HG02571 (cell line): Measurements from ENCODE around the gene RNF114.

Experiments used
- ATAC-seq: cut with Tn5 transposase; IDR thresholded peaks from one replicate; pipeline ENCODE4 v1.9.1; 2021; ENCODE audit warnings: mild to moderate bottlenecking, moderate library complexity; ENCODE audit not compliant: unreplicated experiment

RNF114 gene

DNA sequence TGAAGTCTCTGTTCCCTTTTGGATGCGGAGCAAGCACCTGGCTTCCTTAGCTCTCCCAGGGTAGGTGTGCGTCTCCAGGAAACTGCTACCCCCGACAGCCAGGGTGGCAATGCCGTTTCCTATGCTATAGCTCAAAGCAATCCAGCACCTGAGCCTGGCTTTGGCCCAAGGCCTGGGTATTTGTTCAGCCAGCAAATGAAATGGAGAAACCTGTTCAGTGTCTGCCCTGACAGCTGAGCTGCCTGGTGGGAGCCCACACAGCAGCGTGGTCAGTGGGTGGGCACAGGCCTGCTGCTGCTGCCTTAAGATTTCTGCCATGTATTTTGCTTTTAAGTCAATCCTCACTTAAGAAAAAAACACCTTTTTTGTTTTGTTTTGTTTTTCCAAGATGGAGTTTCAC is 34.6 kb upstream of the RNF114 start:
- ATAC-seq, result no peak

DNA sequence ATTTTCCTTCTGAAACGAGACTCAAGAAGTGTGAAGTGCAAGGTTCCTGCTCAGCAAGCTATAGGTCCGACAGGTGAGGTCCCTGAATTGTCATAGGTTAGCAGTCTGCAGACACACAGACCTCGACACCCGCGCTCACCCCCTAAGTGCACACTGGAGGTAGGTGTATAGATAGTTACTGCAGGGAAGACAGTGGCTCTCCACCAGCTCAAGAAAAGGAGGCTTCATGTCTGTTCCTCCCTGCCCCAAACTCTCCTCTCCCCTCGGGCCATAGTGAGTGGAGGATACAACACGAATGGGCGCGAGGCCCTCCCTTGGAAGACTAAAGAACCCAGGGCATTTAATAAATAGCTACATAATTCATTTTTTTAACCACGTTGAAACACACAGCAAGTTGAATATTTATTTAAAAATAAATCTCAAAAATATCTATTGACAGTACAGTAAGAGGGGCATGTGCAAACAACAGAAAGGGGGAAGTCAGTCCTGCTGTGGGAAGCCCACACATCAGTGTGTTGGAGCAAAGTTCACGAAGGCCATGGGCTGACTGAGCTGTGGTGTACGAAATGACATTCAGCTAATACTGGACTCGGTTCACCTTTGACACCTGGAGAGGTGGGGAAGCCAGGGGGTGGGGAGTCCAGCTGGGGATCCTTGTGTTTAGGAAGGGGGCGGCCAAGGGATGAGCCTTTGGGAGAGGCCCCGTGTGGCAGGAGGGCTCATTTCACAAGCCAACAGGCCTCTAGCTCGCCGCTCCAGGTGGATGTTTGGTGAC is 31.6 kb upstream of the RNF114 start:
- no peak for ATAC-seq

DNA sequence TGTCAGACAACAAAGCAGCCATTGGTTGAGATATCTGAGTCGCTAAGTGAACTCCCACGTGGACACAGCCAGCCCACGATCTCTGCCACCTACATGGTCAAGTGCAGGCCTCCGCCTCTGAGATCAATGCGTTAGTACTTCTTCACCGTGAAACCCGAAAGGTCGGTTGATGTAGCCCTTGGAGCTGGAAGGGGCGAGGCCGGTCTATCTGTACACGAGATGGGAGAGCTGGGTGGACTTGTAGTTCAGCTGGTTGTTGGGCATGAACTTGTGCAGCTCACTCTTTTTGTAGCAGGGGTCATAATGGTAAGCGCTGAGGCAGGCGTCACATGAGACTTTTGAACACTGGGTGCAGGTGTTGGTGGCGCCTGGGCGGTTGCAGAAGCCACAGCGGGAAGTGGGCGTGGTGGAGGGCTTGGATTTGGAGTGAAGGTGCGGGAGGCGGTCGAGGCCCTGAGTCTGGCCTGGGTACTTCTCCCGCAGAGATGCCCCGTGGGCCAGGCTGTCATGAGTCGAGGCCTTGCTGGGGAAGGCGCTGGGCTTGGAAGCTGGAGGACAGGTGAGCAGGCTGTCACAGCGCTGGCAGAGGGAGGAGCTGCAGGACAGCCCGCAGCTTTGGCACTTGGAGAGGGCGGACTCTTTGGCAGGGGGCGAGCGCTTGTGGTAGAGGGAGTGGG is 30.6 kb upstream of the RNF114 start:
- ATAC-seq, result no peak

DNA sequence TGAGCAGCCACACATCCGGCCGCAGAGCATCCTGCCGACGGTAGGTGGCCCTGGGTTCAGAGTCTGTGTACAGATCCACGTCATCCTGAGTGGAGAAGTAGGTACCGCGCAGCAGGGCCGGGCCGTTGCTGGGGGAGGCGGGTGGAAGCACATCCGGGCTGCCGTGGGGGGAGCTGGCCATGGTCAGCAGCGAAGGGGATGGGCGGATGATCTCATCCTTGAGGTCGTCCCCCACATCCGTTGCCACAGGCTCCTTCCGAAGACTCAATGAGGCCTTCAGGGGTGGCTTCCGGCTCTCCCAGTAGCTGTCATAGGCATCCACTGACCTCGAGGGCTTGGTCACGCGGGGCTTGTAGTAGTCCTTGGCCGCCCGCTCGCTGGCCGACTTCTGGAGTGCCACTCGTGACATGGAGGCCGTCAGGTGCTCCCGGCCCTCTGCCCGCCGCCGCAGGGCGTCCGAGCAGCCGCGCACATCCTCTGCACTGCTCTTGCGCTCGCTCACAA is 30.0 kb upstream of the RNF114 start:
- ATAC-seq, result no peak

DNA sequence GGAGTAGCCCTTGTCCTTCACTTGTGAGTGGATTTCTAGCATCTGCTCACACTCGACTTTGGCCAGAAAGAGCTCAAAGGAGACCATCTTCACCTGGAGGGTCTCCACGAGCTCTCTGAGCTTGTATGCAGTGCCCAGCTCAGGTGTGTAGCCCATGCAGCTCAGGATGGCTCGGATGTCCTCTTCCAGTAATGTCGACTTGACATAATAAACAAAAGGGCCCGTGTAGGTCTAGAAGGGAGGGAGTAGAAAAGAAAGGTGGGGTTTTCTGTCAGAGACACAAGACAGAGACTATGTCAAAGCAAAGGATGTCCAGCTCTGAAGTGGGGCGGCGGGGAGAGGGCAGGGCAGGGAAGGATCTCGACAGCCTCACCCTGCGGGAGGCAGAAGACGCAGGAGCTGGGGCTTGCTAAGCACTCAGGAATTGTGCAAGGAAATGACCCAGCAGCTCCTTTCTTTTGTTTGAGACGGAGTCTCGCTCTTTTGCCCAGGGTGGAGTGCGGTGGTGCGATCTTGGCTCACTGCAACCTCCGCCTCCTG is 29.5 kb upstream of the RNF114 start:
- ATAC-seq, result no peak

DNA sequence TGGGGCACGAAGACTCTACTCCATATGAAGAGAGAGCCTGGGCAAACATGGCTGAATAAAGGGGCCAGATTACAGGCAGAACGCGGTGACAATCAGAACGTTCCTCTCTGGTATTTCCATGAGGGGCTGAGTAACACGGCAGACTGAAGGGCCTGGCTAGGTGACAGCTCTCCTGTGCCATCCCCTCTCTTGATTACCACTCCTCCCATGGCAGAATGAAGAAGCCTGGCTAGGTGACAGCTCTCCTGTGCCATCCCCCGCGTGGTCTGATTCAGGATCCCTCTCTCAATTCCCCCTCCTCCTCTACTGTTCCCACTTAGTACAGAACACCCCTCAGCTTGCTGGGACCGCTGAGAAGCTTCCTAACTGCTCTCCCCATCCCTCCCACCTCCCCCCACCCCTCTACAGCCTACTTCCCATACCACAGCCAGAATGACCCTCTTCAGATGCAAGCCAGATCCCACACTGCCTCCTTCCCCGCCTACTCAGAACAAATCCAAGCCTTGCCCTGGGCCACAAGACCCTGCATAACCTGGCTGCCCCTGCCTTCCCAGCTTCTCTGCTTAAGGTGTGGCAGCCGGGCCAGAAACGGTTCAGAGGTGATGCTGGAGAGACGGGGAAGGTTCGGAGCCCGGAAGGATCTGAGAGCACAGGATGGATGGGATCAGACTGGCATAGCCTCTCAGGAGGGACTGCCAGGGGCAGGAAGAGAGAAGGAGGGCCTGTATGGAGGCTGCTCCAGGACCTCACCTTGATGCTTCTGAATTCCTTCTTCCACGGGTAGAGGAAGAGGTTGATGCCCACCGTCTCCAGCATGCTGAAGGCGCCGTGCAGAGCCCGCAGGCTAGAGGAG is 28.6 kb upstream of the RNF114 start:
- ATAC-seq, result no peak

DNA sequence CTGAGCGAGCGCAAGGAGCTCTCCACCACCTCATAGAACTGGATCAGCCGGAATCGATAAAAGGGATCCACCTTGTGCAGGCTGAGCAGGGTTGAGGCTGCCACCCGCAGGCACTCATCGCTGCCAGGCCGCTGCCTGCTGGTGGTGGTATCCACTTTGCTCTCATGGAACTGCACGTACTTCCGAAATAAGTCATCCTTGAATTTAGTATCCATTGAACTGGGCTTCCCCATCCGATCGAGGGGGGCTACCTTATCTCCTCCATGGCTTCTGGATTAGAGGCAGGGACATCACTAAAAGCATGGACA is 28.0 kb upstream of the RNF114 start:
- ATAC-seq, result no peak

DNA sequence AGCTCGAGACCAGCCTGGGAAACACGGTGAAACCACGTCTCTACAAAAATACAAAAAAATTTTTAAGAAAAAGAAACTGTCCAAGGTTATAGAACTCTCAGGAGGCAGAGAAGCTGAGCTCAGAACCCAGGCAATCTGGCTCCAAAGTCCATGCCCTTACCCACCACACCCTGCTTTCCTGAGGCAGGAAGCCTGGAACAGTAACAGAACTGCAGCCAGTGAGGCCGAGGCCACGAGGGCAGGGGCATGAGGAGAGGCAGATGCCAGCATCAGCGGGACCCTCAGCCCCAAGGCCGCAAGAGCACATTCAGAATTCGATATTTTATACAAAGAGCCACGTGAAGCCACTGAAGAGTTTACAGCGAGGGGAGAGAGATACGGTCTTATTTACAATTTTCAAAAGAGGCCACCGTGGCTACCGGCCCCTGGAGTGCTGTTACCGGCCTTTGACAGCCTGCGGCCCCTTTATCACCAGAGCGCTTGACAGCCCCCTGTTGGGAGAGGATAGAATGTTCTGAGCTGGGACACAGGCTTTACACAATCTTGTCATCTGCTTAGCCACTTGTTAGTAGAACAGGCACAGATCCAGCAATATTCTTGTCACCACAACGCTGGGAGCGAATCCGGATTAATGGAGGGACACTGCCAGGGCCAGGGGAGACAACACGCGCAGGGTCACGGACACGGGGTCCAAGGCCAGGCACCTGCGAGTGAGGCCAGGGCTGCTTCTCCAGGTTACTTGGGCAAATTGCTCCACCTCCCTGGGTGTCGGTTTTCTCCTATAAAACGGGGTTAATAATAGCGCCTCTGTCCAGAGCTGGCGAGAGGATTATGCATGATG is 26.5 kb upstream of the RNF114 start:
- ATAC-seq, result no peak

DNA sequence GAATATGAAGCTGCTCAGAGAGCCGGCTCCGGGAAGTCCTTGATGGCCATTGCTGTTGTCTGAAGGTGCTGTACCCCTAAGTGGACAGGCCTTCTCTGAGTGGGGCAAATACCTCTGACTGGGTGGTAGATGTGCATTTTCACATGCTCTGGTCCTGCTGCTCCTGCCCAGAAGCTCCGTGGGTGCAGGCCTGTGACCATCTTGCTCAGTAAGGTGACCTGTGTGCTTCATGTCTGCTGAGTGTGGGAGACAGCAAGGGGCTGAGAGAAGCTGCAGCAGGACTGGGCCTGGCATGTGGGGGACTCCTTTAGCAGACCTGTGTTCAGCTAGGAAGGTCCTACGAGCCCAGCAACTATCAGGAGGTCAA is 25.9 kb upstream of the RNF114 start:
- ATAC-seq, result no peak

DNA sequence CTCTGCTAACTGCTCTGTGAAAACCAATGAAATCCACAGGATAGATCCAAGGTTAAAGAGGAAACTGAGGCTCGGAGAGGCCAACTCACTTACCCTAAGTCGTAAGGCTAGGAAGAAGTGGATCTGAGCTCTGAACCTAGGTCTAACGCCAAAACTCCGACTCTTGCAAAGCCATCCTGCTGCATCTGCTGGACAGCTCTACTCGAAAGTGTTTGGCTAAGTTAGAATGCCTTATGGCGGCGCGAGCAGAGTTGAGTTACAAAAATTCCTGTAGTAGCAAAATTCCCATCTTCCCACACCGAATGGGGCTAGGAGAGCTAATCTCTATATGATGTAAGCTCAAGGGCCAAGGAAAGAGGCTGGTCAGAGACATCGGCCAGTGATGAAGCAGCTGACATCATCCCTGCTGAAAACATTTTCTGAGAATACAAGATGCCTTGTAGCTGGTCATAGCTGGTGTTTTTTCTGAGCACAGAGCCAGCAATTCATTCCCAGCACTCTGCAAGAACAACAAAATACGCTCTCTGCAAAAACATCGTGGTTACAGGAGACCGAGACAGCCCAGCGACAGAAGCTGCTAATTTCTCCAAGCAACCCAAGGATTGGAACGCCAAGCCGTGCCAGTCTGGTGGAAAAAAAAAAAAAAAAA is 22.7 kb upstream of the RNF114 start:
- ATAC-seq, result no peak

DNA sequence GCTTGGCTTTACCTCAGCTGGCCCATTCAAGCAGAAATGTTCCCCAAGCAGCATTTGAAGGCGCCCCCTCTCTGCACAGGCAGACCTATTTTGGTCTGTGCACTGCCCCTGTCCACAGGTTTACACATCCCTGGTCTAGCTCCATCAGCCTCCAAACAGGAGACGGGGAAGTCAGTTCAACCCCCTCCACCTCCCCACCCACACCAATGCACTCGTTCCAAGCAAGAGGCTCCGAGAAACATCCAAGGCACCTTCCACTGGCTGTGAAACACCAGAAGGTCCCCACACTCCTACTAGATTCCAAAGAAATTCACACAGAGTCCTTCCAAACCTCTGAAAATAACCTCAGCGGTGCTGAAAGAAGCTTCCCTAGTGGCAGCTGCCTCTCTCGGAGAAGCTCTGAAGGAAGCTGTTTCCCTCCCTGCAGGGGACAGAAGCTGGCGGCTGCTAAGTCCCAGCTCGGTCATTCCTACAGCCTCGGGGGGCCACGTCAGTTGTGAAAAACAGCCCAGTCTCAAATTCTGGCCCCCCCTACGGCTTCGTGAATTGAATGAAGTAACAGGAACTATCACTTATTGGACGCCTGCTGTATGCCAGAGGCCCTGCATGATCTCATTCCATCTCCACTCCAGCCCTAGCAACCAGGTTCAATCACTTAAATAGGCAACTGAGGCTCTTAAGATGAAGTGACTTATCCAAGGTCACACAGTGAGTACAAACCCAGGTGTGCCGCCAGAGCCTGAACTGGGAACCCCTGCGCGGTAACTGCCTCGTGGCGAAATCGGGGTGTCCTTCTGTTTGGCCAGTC is 21.7 kb upstream of the RNF114 start:
- ATAC-seq, result no peak

DNA sequence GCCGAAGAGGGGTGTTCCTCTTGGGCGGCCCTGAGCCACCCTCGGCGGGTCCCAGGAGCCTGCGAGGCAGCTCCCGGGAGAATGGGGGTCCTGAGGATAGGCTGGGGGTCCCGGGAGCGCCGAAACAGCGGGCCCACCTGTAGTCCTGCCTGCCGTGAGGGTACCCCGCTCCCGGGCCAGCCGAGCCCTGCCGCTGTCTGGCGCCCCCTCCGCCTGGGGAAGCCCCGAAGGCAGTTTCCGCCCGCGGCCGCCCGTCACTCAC is 21.1 kb upstream of the RNF114 start:
- peak; percentile 2 for ATAC-seq

DNA sequence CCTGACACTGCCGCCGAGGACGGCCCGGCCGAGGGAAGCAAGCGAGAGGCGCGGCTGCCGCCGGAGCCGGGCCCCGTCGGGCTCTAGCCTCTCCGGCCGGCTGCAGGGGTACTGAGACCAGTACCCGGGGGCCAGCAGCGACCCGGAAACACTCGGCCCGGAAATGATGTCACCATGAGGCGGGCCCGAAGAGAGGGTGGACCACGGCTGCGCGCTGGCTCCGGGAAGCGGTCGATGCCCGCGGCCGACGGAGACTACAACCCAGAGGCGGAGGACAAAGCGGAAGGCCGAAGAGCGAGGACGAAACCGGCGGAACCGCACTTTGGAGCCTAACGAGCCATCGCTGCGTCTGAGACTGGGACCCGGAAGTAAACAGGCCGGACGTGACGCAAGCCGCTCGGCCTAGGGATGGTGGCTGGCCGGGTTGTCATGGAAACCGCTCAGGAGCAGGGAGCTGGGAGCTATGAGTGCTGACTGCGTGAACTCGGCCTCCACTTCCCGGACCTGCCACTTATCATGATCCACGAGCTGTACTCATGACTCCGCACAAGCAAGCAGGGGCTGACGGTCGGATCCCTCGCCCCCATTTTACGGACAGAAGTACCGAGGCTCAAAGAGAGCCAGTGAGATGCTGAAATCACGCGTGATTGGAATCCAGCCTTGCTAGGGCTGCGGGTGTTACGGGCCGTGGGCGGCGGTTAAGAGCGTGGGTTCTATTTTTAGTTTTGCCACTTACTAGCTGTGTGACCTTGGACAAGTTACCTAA is 20.6 kb upstream of the RNF114 start, which contains the start of gene SPATA2:
Gene SPATA2, minus strand, starts transcription at position 150 of the 766 bp plus-strand sequence. CDS start 7,039 bp downstream, outside the sequence.
- peak; percentile 85 for ATAC-seq

DNA sequence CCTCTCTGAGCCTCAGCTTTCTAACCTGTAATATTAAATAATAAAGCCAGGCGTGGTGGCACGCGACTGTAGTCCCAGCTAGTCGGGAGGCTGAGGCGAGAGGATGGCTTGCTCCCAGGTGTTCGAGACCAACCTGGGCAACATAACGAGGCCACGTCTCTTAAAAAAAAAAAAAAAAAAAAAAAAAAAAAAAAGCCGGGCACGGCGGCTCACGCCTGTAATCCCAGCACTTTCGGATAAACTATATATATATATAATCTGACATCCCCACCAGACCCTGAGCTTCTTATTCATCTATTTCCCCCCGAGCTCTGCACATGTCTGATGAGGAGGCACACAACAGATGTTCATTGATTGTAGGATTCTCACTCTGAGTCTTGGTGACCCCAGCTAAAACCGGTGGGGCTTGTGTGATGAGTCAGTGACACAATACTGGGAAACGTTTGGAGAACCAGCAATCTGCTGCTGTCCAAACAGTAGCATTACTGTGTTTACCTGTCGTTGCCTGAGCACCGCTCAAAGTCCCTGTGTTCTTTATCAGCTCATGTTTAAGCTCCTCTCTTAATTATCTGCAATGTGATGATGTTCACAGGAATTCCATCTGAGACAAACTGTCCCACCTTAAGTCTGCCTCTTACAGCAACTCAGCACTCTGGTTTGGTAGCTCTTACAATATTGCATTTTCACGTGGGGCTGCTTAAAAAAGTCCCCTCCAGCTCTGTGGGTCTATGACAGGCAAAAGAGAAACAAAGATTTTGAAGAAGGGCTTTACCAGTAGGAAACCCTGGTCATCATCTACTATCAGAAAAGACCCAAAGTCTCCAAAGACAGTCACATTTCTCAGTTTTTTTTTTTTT is 19.8 kb upstream of the RNF114 start:
- no peak for ATAC-seq

DNA sequence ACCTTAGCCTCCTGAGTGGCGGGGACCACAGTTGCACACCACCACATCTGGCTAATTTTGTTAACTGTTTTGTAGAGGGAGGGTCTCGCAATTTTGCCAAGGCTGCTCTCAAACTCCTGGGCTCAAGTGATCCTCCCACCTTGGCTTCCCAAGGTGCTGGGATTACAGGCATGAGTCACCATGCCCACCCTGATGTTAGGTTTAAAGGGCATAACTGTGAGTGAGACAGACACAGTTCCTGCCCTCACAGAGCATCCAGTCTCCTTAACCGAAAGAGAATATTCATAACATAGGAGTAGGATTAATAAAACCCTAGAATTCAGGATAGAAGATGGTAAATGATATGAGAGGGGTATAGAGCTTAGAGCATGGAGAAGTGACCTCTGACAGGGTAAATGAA is 17.8 kb upstream of the RNF114 start:
- no peak for ATAC-seq

DNA sequence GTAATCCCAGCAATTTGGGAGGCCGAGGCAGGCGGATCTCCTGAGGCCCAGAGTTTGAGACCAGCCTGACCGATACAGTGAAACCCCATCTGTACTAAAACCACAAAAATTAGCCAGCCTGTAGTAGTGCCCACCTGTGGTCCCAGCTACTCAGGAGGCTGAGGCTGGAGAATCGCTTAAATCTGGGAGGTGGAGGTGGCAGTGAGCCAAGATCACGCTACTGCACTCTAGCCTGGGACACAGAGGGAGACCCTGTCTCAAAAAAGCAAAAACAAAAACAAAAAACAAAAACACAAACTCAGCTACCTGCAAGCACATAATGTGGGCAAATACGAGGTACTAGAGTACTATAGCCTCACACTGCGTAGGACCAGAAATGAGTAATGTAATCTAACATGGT is 17.2 kb upstream of the RNF114 start:
- no peak for ATAC-seq

DNA sequence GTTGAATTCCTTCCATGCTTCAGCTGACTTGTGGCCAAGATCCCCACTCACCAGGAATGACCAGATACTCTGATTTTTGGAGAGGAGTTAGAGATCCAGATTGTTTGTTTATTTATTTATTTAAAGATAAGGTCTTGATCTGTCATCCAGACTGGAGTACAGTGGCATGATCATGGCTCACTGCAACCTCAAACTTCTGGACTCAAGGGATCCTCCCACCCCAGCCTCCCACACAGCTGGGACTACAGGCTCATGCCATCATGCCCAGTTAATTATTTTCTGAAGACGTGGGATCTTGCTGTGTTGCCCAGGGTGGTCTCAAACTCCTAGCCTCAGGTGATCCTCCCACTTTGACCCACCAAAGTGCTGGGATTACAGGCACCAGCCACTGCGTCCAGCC is 16.7 kb upstream of the RNF114 start:
- no peak for ATAC-seq

DNA sequence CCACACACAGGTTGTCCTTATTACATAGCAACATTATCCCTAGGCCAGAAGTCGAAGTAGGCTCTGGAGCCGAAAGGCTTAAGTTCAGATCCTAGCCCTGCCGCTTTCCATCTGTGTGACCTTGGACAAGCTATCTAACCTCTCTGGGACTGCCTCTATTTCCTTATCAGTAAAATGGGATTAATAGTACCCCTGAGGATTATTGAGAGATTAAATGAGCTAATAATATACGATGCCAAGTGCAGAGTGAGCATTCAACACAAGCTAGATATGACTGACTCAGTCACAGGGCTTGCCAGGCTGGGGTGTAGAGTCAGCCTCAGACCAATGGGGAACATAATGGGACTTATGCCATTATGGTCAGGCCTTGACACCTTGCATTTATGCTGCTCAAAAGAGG is 11.9 kb upstream of the RNF114 start:
- ATAC-seq, result no peak
